Endometrial microvascular endothelial cells (primary cell): ENCODE measurements around the gene CDC37L1. TPM values are rescaled to one million over a fixed set of nuclear protein-coding genes. Genes with fewer than 3 reads are reported as not detected.

Experiments used
- in situ Hi-C: cut with HindIII; loops from 2 replicates; pipeline ENCODE4 v1.10.0; 2017; ENCODE audit warnings: low sequenced_read_pairs, low pct_unique_long_range_greater_than_20kb; ENCODE audit errors: inconsistent ontology term
- total RNA-seq: library from RNA; depleted of rRNA; stranded (reverse); fragments of >200 nt; gene quantifications from one replicate; pipeline ENCODE4 v1.2.3, GENCODE V29; 2015; ENCODE audit errors: inconsistent ontology term

The CDC37L1 gene
- total RNA-seq, 1 donor from 2014 or later = 6.3 TPM

DNA sequence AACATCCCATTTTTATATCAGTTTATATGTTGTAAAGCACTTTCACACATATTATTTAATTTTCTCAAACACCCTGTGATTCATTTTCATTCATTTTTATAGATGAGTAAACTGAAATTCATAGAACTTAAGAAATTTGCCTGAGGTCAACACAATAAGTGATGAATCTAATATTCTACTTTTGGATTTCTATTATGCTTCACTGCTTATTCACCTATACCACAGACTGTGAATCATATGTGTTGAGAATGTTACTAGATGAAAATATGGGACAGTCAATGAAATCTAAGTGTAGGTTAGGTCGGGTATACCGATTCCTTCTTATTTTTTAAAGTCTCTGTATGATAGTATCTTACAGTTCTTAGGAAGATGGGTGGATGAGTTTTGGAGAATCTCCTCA lies 24.8 kb downstream of the CDC37L1 start:
- in situ Hi-C loops = no loop called here

DNA sequence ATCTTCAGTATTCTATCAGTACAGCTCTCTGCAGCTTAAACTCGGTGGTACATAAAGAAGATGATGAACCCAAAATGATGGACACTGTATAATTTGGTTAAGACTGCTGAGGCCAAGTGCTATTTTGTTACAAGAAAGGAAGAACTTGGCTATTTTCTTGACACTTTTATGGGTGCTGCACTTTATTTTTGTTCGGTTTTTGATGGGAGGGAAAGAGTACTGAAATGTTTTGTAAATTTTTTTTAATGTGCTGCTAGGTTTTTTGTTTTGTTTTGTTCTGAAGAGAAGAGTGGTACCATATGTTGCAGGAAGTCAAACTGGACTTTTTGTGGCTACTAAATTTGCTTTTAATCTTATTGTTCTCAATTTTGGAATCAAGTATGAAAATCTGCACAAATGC lies 26.7 kb downstream of the CDC37L1 start:
- in situ Hi-C loops = no loop called here

DNA sequence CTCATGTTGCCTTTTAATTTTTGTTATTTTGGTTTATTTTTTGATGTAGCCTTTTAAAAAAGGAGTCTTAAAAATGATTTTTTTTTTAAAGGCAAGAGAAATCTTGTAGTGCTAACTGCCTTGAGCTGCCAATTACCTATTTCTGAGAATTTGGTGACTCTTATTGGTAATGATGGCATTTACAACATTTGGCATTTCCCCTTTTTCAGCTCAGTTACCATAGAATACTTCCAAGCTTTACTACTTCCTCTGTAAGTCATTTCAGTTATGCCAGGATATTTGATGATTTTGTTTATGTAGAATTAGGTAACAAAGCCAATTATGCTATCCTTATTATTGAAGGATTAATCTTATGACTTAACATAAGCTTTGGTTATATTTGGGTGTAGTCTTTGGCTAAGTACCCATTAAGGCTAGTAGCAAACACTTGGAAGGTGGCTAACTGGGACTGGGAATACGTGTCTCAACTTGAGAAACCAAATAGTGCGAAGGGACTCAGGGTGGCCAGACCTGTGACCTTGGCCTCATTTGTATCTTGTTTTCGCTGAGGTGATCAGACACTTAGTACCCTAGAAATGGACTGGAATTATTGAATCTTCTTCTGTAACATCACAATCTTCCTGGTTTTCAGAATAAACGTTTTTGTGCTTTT lies 27.7 kb downstream of the CDC37L1 start:
- in situ Hi-C loops = no loop called here

- in situ Hi-C loops = no loop called here
Measured at GRCh38 chr9:4709380-4709779, 30.0 kb downstream of the CDC37L1 start.

- in situ Hi-C loops = no loop called here
Measured at GRCh38 chr9:4713849-4714248, 34.5 kb downstream of the CDC37L1 start.

GRCh38 chr9:4714266-4715016 lies 35.1 kb downstream of the CDC37L1 start:
- in situ Hi-C loops = no loop called here

- in situ Hi-C loops = no loop called here
Measured at GRCh38 chr9:4716163-4716562, 36.8 kb downstream of the CDC37L1 start.

DNA sequence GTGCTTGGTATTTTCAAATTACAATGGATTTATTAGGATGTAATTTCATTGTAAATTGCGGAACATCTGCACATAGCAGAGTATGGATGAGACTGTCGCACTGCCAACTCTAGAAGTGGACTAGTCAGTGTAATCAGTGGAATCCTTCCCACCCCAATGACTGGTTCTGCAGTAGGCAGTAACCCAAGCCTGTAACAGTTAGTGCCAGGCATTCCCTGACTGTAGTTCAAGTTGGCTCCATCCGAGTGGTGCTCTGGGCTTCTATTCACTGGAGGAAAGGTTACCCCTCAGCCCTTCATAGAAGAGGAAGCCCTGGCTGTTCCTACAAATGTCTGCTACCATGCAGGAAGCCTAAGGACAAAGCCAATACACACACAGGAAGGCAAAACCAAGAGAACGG lies 38.4 kb downstream of the CDC37L1 start:
- in situ Hi-C loops = no loop called here

GRCh38 chr9:4718911-4719310 lies 39.5 kb downstream of the CDC37L1 start:
- in situ Hi-C loops = no loop called here

- in situ Hi-C loops = no loop called here
Measured at GRCh38 chr9:4721736-4722135, 42.4 kb downstream of the CDC37L1 start.

DNA sequence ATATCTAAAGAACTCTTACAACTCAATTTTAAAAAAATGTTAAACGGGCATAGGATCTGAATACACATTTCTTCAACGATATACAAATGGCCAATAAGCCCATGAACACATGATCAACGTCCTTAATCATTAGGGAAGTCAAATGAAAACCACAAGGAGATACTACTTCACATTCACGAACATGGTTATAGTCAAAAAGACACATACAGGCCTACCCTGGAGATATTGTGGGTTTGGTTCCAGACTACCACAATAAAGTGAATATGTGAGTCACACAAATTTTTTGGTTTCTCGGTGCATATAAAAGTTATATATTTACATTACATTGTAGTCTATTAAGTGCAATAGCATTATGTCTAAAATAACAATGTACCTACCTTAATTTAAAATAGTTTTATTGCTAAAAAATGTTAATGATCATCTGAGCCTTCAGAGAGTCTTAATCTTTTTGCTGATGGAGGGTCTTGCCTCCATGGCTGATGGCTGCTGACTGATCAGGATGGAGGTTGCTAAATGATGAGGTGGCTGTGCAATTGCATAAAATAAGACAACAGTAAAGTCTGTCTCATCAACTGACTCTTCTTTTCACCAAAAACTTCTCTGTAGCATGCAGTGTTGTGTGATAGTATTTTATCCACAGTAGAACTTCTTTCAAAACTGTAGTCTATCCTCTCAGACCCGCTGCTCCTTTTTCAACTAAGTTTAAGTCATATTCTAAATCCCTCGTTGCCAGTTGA lies 46.5 kb downstream of the CDC37L1 start:
- in situ Hi-C loops = no loop called here

DNA sequence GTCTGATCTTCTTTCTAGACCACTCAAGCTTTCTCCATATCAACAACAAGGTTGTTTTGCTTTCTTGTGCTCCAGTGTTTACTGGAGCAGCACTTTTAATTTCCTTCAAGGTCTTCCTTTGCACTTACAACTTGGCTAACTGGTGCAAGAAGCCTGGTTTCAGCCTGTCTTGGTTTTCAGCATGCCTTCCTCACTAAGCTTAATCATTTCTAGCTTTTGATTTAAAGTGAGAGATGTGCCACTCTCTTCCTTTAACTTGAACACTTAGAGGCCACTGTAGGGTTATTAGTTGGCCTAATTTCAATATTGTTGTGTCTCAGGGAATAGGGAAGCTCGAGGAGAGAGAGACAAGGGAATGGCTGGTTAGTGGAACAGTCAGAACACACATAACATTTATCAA lies 48.2 kb downstream of the CDC37L1 start:
- in situ Hi-C loops = no loop called here

DNA sequence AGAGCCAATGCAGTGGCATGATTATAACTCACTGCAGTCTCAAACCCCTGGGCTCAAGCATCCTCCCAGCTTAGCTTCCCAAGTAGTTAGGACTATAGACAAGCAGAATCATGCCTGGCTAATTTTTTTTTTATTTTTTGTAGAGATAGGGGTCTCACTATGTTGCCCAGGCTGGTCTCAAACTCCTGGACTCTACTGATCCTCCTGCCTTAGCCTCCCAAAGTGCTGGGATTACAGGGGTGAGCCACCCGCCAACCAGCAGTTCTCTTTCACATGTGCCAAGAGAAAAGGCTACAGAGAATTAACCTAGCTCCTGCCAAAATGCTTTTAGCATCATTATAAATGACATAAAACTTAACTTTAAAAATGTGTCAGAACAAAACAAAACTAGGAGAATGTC lies 53.5 kb downstream of the CDC37L1 start:
- in situ Hi-C loops = no loop called here

DNA sequence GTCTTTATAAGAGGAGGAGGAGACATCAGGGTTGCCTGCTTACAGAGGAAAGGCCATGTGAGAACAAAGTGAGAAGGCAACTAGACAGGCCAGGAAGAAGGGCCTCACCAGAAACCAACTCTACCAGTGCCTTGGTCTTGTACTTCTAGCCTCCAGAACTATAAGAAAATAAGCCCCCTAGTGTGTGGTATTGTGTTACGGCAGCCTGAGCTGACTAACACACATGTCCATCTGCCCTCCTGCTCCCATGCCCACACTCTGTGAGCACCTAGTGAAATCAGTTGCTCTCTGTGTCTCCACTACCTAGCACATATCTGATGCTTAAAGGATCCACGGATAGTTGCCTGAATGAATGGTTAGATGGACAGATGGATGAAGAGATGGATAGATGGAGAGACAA lies 54.8 kb downstream of the CDC37L1 start:
- in situ Hi-C loops = no loop called here

DNA sequence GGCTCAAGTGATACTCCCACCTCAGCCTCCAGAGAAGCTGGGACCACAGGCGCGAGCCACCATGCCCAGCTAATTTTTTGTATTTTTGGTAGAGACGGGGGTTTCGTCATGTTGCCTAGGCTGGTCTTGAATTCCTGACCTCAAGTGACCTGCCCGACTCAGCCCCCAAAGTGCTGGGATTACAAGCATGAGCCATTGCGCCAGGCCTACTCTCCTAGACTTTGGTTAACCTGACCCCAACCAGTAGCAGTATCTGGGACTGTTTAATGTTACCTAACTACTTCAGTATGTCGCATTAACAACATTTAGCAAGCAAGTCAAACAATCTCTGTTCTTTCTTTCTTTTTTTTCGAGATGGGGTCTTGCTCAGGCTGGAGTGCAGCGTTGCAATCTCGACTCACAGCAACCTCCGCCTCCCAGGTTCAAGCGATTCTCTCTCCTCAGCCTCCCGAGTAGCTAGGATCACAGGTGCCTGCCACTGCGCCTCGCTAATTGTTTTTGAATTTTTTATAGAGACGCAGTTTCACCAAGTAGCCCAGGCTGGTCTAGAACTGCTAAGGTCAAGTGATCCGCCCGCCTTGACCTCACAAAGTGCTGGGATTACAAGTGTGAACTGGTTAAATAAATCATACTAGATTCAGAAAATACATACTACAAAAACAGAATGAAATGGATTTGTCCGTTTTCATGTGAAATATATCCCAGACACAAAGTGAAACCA lies 59.7 kb downstream of the CDC37L1 start:
- in situ Hi-C loops = no loop called here

GRCh38 chr9:4739587-4740387 lies 60.4 kb downstream of the CDC37L1 start:
- in situ Hi-C loops = no loop called here

- in situ Hi-C loops = no loop called here
Measured at GRCh38 chr9:4740388-4740637, 60.9 kb downstream of the CDC37L1 start.

GRCh38 chr9:4740638-4741364 lies 61.4 kb downstream of the CDC37L1 start, which contains the start of gene AK3:
AK3 (minus strand) TSS chr9:4741202; CDS start chr9:4741087, 115 bp downstream.
- in situ Hi-C loops = no loop called here
